Glutamatergic neuron (in vitro differentiated cells): Measurements from ENCODE around the gene MMP28. TPM values are rescaled to one million over a fixed set of nuclear protein-coding genes. Genes with fewer than 3 reads are reported as not detected.

Source experiments
- DNase-seq: peaks from one replicate; pipeline ENCODE4 v3.0.0; 2022
- H3K27ac Mint-ChIP-seq: one replicate; pipeline ENCODE4 v1.8.0; 2020; ENCODE audit warnings: mild to moderate bottlenecking, mixed read lengths, inconsistent platforms; ENCODE audit not compliant: unreplicated experiment
- H3K27me3 Mint-ChIP-seq: one replicate; pipeline ENCODE4 v1.8.0; 2020; ENCODE audit warnings: mild to moderate bottlenecking, moderate library complexity, mixed read lengths, inconsistent platforms; ENCODE audit not compliant: unreplicated experiment
- H3K36me3 Mint-ChIP-seq: one replicate; pipeline ENCODE4 v1.8.0; 2020; ENCODE audit warnings: mild to moderate bottlenecking, mixed read lengths, inconsistent platforms; ENCODE audit not compliant: unreplicated experiment
- H3K4me1 Mint-ChIP-seq: one replicate; pipeline ENCODE4 v1.8.0; 2020; ENCODE audit warnings: mild to moderate bottlenecking, low read depth, mixed read lengths, inconsistent platforms; ENCODE audit not compliant: unreplicated experiment
- H3K4me3 Mint-ChIP-seq: one replicate; pipeline ENCODE4 v1.8.0; 2020; ENCODE audit warnings: mild to moderate bottlenecking, mixed read lengths, inconsistent platforms; ENCODE audit not compliant: unreplicated experiment
- H3K9me3 Mint-ChIP-seq: one replicate; pipeline ENCODE4 v1.8.0; 2020; ENCODE audit warnings: mild to moderate bottlenecking, moderate library complexity, mixed read lengths, inconsistent platforms; ENCODE audit not compliant: unreplicated experiment
- CTCF ChIP-seq: fragments of 200-600 bp; sonication (generic); IDR thresholded peaks from one replicate; pipeline ENCODE4 v1.5.0; 2021; ENCODE audit not compliant: partially characterized antibody, unreplicated experiment
- total RNA-seq: library from RNA; stranded (reverse); fragmentation: NEBNext Ultra II Directional; extraction: Animal tissue kit (Norgen Biotek cat#: 25700); gene quantifications from one replicate; pipeline ENCODE4 v1.2.1, GENCODE V29; 2021; ENCODE audit not compliant: unreplicated experiment

Gene MMP28
- total RNA-seq, 1 donor from 2014 or later, result 0.49 TPM

GRCh38 chr17:35744830-35745229, 50.6 kb downstream of the MMP28 start:
- DNase-seq, result no peak
- no peak for TF ChIP-seq CTCF
- H3K27me3 Mint-ChIP-seq, result peaks cover 14% of the 10 kb centered on the region
- peaks cover 8% of the 10 kb centered on the region for H3K4me1 Mint-ChIP-seq
- H3K4me3 Mint-ChIP-seq, result no peak overlapping the region
- no peak overlapping the region for H3K27ac Mint-ChIP-seq
- peaks cover 11% of the 10 kb centered on the region for H3K9me3 Mint-ChIP-seq
- H3K36me3 Mint-ChIP-seq, result peaks cover under 1% of the 10 kb centered on the region

GRCh38 chr17:35743626-35744328, 51.7 kb downstream of the MMP28 start:
- no peak for TF ChIP-seq CTCF
- Mint-ChIP-seq H3K9me3 (peaks cover 13% of the 10 kb centered on the region), H3K27ac (no peak overlapping the region), H3K4me3 (no peak overlapping the region), H3K4me1 (no peaks in the 10 kb centered on the region), H3K27me3 (peaks cover 16% of the 10 kb centered on the region), H3K36me3 (peaks cover 5% of the 10 kb centered on the region)
- no peak for DNase-seq

GRCh38 chr17:35742896-35743477, 52.5 kb downstream of the MMP28 start:
- no peak for TF ChIP-seq CTCF
- H3K9me3 Mint-ChIP-seq, result peaks cover 13% of the 10 kb centered on the region
- H3K36me3 Mint-ChIP-seq, result peaks cover 5% of the 10 kb centered on the region
- H3K27ac Mint-ChIP-seq, result no peak overlapping the region
- peaks cover 16% of the 10 kb centered on the region for H3K27me3 Mint-ChIP-seq
- no peak for DNase-seq
- no peak overlapping the region for H3K4me3 Mint-ChIP-seq
- no peaks in the 10 kb centered on the region for H3K4me1 Mint-ChIP-seq

- Mint-ChIP-seq H3K27me3 (peaks cover 16% of the 10 kb centered on the region), H3K4me1 (no peaks in the 10 kb centered on the region), H3K27ac (no peak overlapping the region), H3K36me3 (peaks cover 5% of the 10 kb centered on the region), H3K4me3 (no peak overlapping the region), H3K9me3 (peaks cover 11% of the 10 kb centered on the region)
- no peak for TF ChIP-seq CTCF
- no peak for DNase-seq
Measured at GRCh38 chr17:35742496-35742895, 52.9 kb downstream of the MMP28 start.
